ENCODE measurements around the gene AUH. TPM values are rescaled to one million over a fixed set of nuclear protein-coding genes. Genes with fewer than 3 reads are reported as not detected.
"Not testable (repeated sequence)": the region's sequence is repeated elsewhere in the genome, so short reads cannot be mapped to it uniquely, and the experiment has no call there.

Gene AUH
- total RNA-seq, 1 donor from 2014 or later = 21.9 TPM

DNA sequence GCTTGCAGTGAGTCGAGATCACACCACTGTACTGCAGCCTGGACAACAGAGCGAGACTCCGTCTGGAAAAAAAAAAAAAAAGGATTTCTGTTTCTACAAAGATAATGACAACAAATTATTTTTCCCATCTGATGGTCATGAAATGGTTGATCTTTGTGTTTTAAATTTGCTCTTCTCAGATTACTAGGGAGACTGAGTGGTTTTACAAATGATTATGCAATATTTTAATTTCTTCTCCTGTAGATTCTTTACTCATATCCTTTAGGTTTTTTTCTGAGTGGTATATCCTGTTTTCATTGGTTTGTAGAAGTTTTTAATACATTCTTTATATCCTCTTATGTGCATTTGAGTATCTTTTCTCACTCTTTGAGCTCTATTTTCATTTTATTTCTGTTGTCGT is 20.6 kb upstream of the AUH start:
- no peak overlapping the region for H3K27ac ChIP-seq (ENCODE audit: low read depth, low read length)
- no peaks in the 10 kb centered on the region for H3K4me1 ChIP-seq (ENCODE audit: control insufficient read depth in 3 of 3, insufficient read depth in 3 of 3, low read length in 3 of 3)
- no peak overlapping the region for H3K4me3 ChIP-seq (ENCODE audit: low read length in 3 of 3)
- no peak overlapping the region for H3K9ac ChIP-seq (ENCODE audit: low read depth in 1 of 3, low read length in 3 of 3)
- H3K9me3 ChIP-seq (ENCODE audit: control insufficient read depth in 3 of 3, low read length in 3 of 3) = no peaks in the 10 kb centered on the region
- H3K36me3 ChIP-seq (ENCODE audit: control insufficient read depth in 3 of 3, insufficient read depth in 3 of 3, low read length in 3 of 3) = no peaks in the 10 kb centered on the region
- H3K27me3 ChIP-seq (ENCODE audit: control insufficient read depth in 3 of 3, insufficient read depth in 3 of 3, low read length in 3 of 3) = no peaks in the 10 kb centered on the region

DNA sequence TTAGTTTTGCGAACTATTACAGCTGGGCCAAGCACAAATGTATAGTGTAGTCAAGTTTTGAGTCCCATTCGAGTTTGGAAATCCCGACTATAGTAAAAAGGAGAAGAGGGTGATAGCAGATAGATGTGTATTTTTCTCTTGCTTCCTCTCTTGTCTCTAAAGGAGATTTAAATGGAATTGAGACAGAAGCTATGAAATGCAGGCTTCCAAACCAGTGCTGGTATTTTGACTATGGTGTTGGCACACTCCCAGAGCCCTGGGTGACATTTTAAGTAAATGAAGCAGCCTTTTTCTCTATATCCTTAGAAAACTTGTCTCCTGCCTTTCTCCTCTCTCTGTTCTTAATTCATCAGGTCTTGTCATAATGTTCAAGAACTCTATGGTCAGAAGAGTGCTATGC is 17.7 kb upstream of the AUH start:
- Histone ChIP-seq H3K4me3 (ENCODE audit: low read length in 3 of 3) (no peak overlapping the region), H3K36me3 (ENCODE audit: control insufficient read depth in 3 of 3, insufficient read depth in 3 of 3, low read length in 3 of 3) (no peaks in the 10 kb centered on the region), H3K9me3 (ENCODE audit: control insufficient read depth in 3 of 3, low read length in 3 of 3) (no peaks in the 10 kb centered on the region), H3K27ac (ENCODE audit: low read depth, low read length) (no peak overlapping the region), H3K4me1 (ENCODE audit: control insufficient read depth in 3 of 3, insufficient read depth in 3 of 3, low read length in 3 of 3) (no peaks in the 10 kb centered on the region), H3K27me3 (ENCODE audit: control insufficient read depth in 3 of 3, insufficient read depth in 3 of 3, low read length in 3 of 3) (no peaks in the 10 kb centered on the region), H3K9ac (ENCODE audit: low read depth in 1 of 3, low read length in 3 of 3) (no peak overlapping the region)

DNA sequence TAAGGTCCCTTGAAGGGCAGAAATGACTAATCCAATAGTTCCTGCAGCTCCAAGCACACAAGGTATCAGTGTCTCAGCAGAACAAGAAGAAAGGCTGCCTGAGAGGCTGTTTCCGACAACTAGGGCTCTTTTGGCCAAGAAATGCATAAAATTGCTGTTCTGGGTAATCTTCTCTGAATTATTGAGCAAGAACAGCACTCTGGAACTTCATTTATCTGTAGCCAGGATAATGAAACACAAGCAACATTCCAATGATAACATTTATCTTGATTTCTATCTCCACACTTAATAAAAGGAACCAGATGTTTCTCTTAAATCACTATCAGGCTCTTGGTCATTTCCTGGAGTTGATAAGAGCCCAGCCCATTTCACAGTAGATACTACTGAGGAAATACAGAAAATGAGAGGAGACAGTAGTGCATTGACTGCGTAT is 17.0 kb upstream of the AUH start:
- Histone ChIP-seq H3K4me1 (ENCODE audit: control insufficient read depth in 3 of 3, insufficient read depth in 3 of 3, low read length in 3 of 3) (no peaks in the 10 kb centered on the region), H3K27me3 (ENCODE audit: control insufficient read depth in 3 of 3, insufficient read depth in 3 of 3, low read length in 3 of 3) (no peaks in the 10 kb centered on the region)

DNA sequence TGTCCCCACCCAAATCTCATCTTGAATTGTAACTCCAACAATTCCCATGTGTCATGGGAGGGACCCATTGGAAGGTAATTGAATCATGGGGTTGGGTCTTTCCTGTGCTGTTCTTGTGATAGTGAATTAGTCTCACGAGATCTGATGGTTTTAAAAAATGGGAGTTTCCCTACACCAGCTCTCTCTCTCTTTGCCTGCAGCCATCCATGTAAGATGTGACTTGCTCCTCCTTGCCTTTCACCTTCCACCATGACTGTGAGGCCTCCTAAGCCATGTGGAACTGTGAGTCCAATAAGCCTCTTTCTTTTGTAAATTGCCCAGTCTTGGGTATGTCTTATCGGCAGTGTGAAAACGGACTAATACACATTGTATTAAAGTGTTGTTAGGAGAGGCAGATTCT is 16.3 kb upstream of the AUH start:
- not testable (repeated sequence) for H3K9me3 ChIP-seq (ENCODE audit: control insufficient read depth in 3 of 3, low read length in 3 of 3)

More for the DNA sequence above, 17.0 kb upstream of the AUH start:
- Histone ChIP-seq H3K27ac (ENCODE audit: low read depth, low read length) (no peak overlapping the region), H3K36me3 (ENCODE audit: control insufficient read depth in 3 of 3, insufficient read depth in 3 of 3, low read length in 3 of 3) (no peaks in the 10 kb centered on the region), H3K9me3 (ENCODE audit: control insufficient read depth in 3 of 3, low read length in 3 of 3) (no peaks in the 10 kb centered on the region), H3K9ac (ENCODE audit: low read depth in 1 of 3, low read length in 3 of 3) (no peak overlapping the region), H3K4me3 (ENCODE audit: low read length in 3 of 3) (no peak overlapping the region)

DNA sequence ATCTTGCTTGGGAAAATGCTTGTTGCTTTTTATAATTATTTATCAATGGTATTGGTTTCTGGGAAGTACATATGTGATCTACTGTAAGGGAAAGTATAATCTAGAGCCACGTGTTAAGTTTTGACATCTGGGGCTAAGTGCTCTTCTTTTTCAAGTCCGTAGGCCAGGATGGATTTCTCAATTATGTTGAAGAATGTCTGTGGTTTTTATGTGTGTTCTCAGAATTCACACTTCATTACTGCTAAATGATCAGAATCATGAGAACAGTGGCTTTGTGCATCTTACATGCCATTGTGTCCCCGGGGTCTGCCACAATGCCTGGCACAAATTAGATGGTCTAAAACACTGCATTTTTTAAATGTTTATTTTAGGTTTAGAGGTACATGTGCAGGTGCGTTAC is 14.5 kb upstream of the AUH start:
- Histone ChIP-seq H3K27me3 (ENCODE audit: control insufficient read depth in 3 of 3, insufficient read depth in 3 of 3, low read length in 3 of 3) (no peaks in the 10 kb centered on the region), H3K4me1 (ENCODE audit: control insufficient read depth in 3 of 3, insufficient read depth in 3 of 3, low read length in 3 of 3) (no peaks in the 10 kb centered on the region), H3K9ac (ENCODE audit: low read depth in 1 of 3, low read length in 3 of 3) (no peak overlapping the region)

More for the DNA sequence above, 16.3 kb upstream of the AUH start:
- H3K9ac ChIP-seq (ENCODE audit: low read depth in 1 of 3, low read length in 3 of 3); H3K27me3 ChIP-seq (ENCODE audit: control insufficient read depth in 3 of 3, insufficient read depth in 3 of 3, low read length in 3 of 3); H3K4me3 ChIP-seq (ENCODE audit: low read length in 3 of 3); H3K4me1 ChIP-seq (ENCODE audit: control insufficient read depth in 3 of 3, insufficient read depth in 3 of 3, low read length in 3 of 3); H3K36me3 ChIP-seq (ENCODE audit: control insufficient read depth in 3 of 3, insufficient read depth in 3 of 3, low read length in 3 of 3); H3K27ac ChIP-seq (ENCODE audit: low read depth, low read length): not testable (repeated sequence)

GRCh38 chr9:91374939-91375338 is 13.2 kb upstream of the AUH start:
- H3K27me3 ChIP-seq (ENCODE audit: control insufficient read depth in 3 of 3, insufficient read depth in 3 of 3, low read length in 3 of 3) = no peaks in the 10 kb centered on the region
- H3K27ac ChIP-seq (ENCODE audit: low read depth, low read length) = no peak overlapping the region
- no peak overlapping the region for H3K9ac ChIP-seq (ENCODE audit: low read depth in 1 of 3, low read length in 3 of 3)
- no peaks in the 10 kb centered on the region for H3K36me3 ChIP-seq (ENCODE audit: control insufficient read depth in 3 of 3, insufficient read depth in 3 of 3, low read length in 3 of 3)
- no peak overlapping the region for H3K4me3 ChIP-seq (ENCODE audit: low read length in 3 of 3)
- H3K9me3 ChIP-seq (ENCODE audit: control insufficient read depth in 3 of 3, low read length in 3 of 3) = no peaks in the 10 kb centered on the region
- H3K4me1 ChIP-seq (ENCODE audit: control insufficient read depth in 3 of 3, insufficient read depth in 3 of 3, low read length in 3 of 3) = no peaks in the 10 kb centered on the region

More for the DNA sequence above, 14.5 kb upstream of the AUH start:
- H3K4me3 ChIP-seq (ENCODE audit: low read length in 3 of 3) = no peak overlapping the region
- H3K27ac ChIP-seq (ENCODE audit: low read depth, low read length) = no peak overlapping the region
- no peaks in the 10 kb centered on the region for H3K9me3 ChIP-seq (ENCODE audit: control insufficient read depth in 3 of 3, low read length in 3 of 3)
- no peaks in the 10 kb centered on the region for H3K36me3 ChIP-seq (ENCODE audit: control insufficient read depth in 3 of 3, insufficient read depth in 3 of 3, low read length in 3 of 3)

DNA sequence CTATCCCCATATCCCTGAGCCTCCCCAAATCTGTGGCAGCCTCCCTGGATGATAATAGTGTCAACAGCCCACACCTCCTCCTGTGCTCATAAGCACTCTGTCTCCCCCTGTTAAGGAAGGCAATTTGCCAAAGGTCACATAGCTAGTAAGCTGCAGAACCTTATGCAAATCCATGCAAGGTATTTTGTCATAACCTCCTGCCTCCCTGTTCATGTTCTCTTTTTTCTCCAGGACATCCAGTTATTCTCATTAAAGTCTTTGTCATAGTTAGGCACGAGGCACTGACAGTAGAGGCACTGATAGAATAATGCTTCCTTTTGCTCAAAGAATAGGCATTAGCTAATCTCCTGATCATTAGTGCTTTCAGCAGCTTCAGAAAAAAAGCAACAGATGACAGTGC is 10.2 kb upstream of the AUH start:
- Histone ChIP-seq H3K36me3 (ENCODE audit: control insufficient read depth in 3 of 3, insufficient read depth in 3 of 3, low read length in 3 of 3) (no peaks in the 10 kb centered on the region), H3K4me3 (ENCODE audit: low read length in 3 of 3) (no peak overlapping the region), H3K9me3 (ENCODE audit: control insufficient read depth in 3 of 3, low read length in 3 of 3) (no peaks in the 10 kb centered on the region), H3K27ac (ENCODE audit: low read depth, low read length) (no peak overlapping the region), H3K9ac (ENCODE audit: low read depth in 1 of 3, low read length in 3 of 3) (no peak overlapping the region), H3K27me3 (ENCODE audit: control insufficient read depth in 3 of 3, insufficient read depth in 3 of 3, low read length in 3 of 3) (no peaks in the 10 kb centered on the region), H3K4me1 (ENCODE audit: control insufficient read depth in 3 of 3, insufficient read depth in 3 of 3, low read length in 3 of 3) (no peaks in the 10 kb centered on the region)

DNA sequence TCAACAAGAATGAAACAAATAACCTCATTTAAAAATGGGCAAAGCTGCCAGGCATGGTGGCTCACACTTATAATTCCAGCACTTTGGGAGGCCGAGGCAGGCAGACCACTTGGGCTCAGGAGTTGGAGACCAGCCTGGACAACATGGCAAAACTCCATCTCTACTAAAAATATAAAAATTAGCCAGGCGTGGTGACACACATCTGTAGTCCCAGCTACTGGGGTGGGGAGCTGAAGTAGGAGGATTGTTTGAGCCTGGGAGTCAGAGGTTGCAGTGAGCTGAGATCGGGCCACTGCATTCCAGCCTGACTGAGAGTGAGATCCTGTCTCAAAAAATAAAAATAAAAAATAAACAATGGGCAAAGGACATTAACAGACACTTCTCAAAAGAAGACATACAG is 8.3 kb upstream of the AUH start:
- H3K4me1 ChIP-seq (ENCODE audit: control insufficient read depth in 3 of 3, insufficient read depth in 3 of 3, low read length in 3 of 3); H3K27me3 ChIP-seq (ENCODE audit: control insufficient read depth in 3 of 3, insufficient read depth in 3 of 3, low read length in 3 of 3): not testable (repeated sequence)

GRCh38 chr9:91364702-91365101 is 3.0 kb upstream of the AUH start:
- no peak overlapping the region for H3K27ac ChIP-seq (ENCODE audit: low read depth, low read length)
- no peak overlapping the region for H3K9ac ChIP-seq (ENCODE audit: low read depth in 1 of 3, low read length in 3 of 3)
- H3K27me3 ChIP-seq (ENCODE audit: control insufficient read depth in 3 of 3, insufficient read depth in 3 of 3, low read length in 3 of 3) = no peaks in the 10 kb centered on the region

More for the DNA sequence above, 8.3 kb upstream of the AUH start:
- not testable (repeated sequence) for H3K36me3 ChIP-seq (ENCODE audit: control insufficient read depth in 3 of 3, insufficient read depth in 3 of 3, low read length in 3 of 3); H3K4me3 ChIP-seq (ENCODE audit: low read length in 3 of 3); H3K27ac ChIP-seq (ENCODE audit: low read depth, low read length); H3K9me3 ChIP-seq (ENCODE audit: control insufficient read depth in 3 of 3, low read length in 3 of 3); H3K9ac ChIP-seq (ENCODE audit: low read depth in 1 of 3, low read length in 3 of 3)

GRCh38 chr9:91364005-91364404 is 2.3 kb upstream of the AUH start:
- Histone ChIP-seq H3K4me3 (ENCODE audit: low read length in 3 of 3) (no peak overlapping the region), H3K27ac (ENCODE audit: low read depth, low read length) (no peak overlapping the region), H3K9ac (ENCODE audit: low read depth in 1 of 3, low read length in 3 of 3) (no peak overlapping the region), H3K36me3 (ENCODE audit: control insufficient read depth in 3 of 3, insufficient read depth in 3 of 3, low read length in 3 of 3) (peaks cover 0 to 2% (median 0%) of the 10 kb centered on the region in 3 donors), H3K27me3 (ENCODE audit: control insufficient read depth in 3 of 3, insufficient read depth in 3 of 3, low read length in 3 of 3) (no peaks in the 10 kb centered on the region), H3K9me3 (ENCODE audit: control insufficient read depth in 3 of 3, low read length in 3 of 3) (no peaks in the 10 kb centered on the region), H3K4me1 (ENCODE audit: control insufficient read depth in 3 of 3, insufficient read depth in 3 of 3, low read length in 3 of 3) (peaks cover 14 to 17% (median 16%) of the 10 kb centered on the region in 3 donors)

More at GRCh38 chr9:91364702-91365101, 3.0 kb upstream of the AUH start:
- H3K4me3 ChIP-seq (ENCODE audit: low read length in 3 of 3) = no peak overlapping the region
- H3K9me3 ChIP-seq (ENCODE audit: control insufficient read depth in 3 of 3, low read length in 3 of 3) = no peaks in the 10 kb centered on the region
- H3K4me1 ChIP-seq (ENCODE audit: control insufficient read depth in 3 of 3, insufficient read depth in 3 of 3, low read length in 3 of 3) = peaks cover 12 to 15% (median 14%) of the 10 kb centered on the region in 3 donors
- H3K36me3 ChIP-seq (ENCODE audit: control insufficient read depth in 3 of 3, insufficient read depth in 3 of 3, low read length in 3 of 3) = no peaks in the 10 kb centered on the region
